HepG2 (cell line): ENCODE data around the gene DBN1. TPM values are rescaled to one million over a fixed set of nuclear protein-coding genes. Genes with fewer than 3 reads are reported as not detected.

Experiments
- CBX5 ChIP-seq: sonication (generic); formaldehyde crosslinking; IDR thresholded peaks from 2 replicates; pipeline ENCODE4 v1.4.0; 2020; ENCODE audit warnings: missing genetic modification reagents, borderline replicate concordance
- HNRNPH1 ChIP-seq: fragments of 200-400 bp; formaldehyde crosslinking; optimal IDR thresholded peaks from 2 replicates; pipeline ENCODE3; 2017; ENCODE audit warnings: mild to moderate bottlenecking, low read depth, low read length
- KAT7 ChIP-seq: IDR thresholded peaks from 2 replicates; pipeline ENCODE4 v1.6.1; 2018; ENCODE audit warnings: borderline replicate concordance, missing compliant biosample characterization
- KDM5B ChIP-seq: sonication (generic); formaldehyde crosslinking; IDR thresholded peaks from 2 replicates; pipeline ENCODE4 v1.4.0; 2020; ENCODE audit warnings: missing genetic modification reagents, mild to moderate bottlenecking, borderline replicate concordance
- NCOA5 ChIP-seq: sonication (generic); formaldehyde crosslinking; IDR thresholded peaks from 2 replicates; pipeline ENCODE4 v1.4.0; 2020; ENCODE audit warnings: missing genetic modification reagents
- SP5 ChIP-seq: IDR thresholded peaks from 2 replicates; pipeline ENCODE4 v1.6.1; 2016; ENCODE audit warnings: low read depth, borderline replicate concordance
- TBX2 ChIP-seq: sonication (generic); formaldehyde crosslinking; IDR thresholded peaks from 2 replicates; pipeline ENCODE4 v1.5.0; 2020; ENCODE audit warnings: missing genetic modification reagents, mild to moderate bottlenecking, borderline replicate concordance
- TCF12 ChIP-seq, 2 experiments: fragments of 450-650 bp in 1 of 2; sonication (generic) in 1 of 2; formaldehyde crosslinking in 1 of 2; IDR thresholded peaks; 2 replicates each; pipeline versions ENCODE4 v1.6.1 to v1.8.0; 2017 to 2022; ENCODE audit warnings: antibody characterized with exemption in 1 of 2, mild to moderate bottlenecking in 1 of 2, missing genetic modification reagents in 1 of 2, moderate library complexity in 1 of 2
- U2AF2 ChIP-seq: fragments of 200-400 bp; formaldehyde crosslinking; IDR thresholded peaks from 2 replicates; pipeline ENCODE4 v1.6.1; 2017; ENCODE audit warnings: low read depth, mild to moderate bottlenecking, low read length
- ZNF33A ChIP-seq: sonication (generic); formaldehyde crosslinking; IDR thresholded peaks from 2 replicates; pipeline ENCODE4 v1.5.1; 2020; ENCODE audit warnings: missing genetic modification reagents, mild to moderate bottlenecking, moderate library complexity, borderline replicate concordance
- ZNF660 ChIP-seq: sonication (generic); formaldehyde crosslinking; IDR thresholded peaks from 2 replicates; pipeline ENCODE4 v1.5.1; 2020; ENCODE audit warnings: mild to moderate bottlenecking, low read depth, missing genetic modification reagents, borderline replicate concordance
- ZNF788 ChIP-seq: sonication (generic); formaldehyde crosslinking; IDR thresholded peaks from 2 replicates; pipeline ENCODE4 v1.5.0; 2020; ENCODE audit warnings: mild to moderate bottlenecking, missing genetic modification reagents, borderline replicate concordance
- ZNF891 ChIP-seq: sonication (generic); formaldehyde crosslinking; IDR thresholded peaks from 2 replicates; pipeline ENCODE4 v1.5.0; 2020; ENCODE audit warnings: mild to moderate bottlenecking, missing genetic modification reagents
- ZZZ3 ChIP-seq: sonication (generic); formaldehyde crosslinking; IDR thresholded peaks from 2 replicates; pipeline ENCODE4 v1.4.0; 2020; ENCODE audit warnings: missing genetic modification reagents, mild to moderate bottlenecking, borderline replicate concordance
- polyA plus RNA-seq, 8 experiments: library from polyadenylated mRNA; depleted of rRNA in 3 of 8; stranded (reverse) in 7 of 8; unstranded in 1 of 8; fragments of >200 nt; fragmentation: Illumina TruSeq in 4 of 8; extraction: Trizol in 4 of 8; gene quantifications; 2 replicates each; pipeline versions ENCODE4 v1.2.1 to v1.2.3, GENCODE V29; 2011 to 2016; ENCODE audit warnings: low read depth in 4 of 8, missing spikeins in 1 of 8, mixed read lengths in 1 of 8; ENCODE audit not compliant: insufficient read depth in 1 of 8
- total RNA-seq, 5 experiments: library from RNA; depleted of rRNA; stranded (reverse); fragments of >200 nt; fragmentation: Illumina TruSeq; extraction: Trizol; gene quantifications; 2 replicates each; pipeline ENCODE4 v1.2.3, GENCODE V29; 2016; ENCODE audit warnings: low read depth in 1 of 5
- TF ChIP-seq, protein P1 (sequence below): IDR thresholded peaks from 2 replicates; pipeline ENCODE4 v1.6.1; 2016
- TF ChIP-seq, protein P2 (sequence below): IDR thresholded peaks from 2 replicates; pipeline ENCODE4 v1.6.1; 2016; ENCODE audit warnings: low read depth, control low read depth
- TF ChIP-seq, protein P3 (sequence below): sonication (generic); formaldehyde crosslinking; IDR thresholded peaks from 2 replicates; pipeline ENCODE4 v1.4.0; 2020; ENCODE audit warnings: mild to moderate bottlenecking, missing genetic modification reagents
- TF ChIP-seq, protein P4 (sequence below): sonication (generic); formaldehyde crosslinking; IDR thresholded peaks from 2 replicates; pipeline ENCODE4 v1.9.0; 2022; ENCODE audit warnings: missing genetic modification reagents, mild to moderate bottlenecking, borderline replicate concordance
- TF ChIP-seq, protein P5 (sequence below): sonication (generic); formaldehyde crosslinking; conservative IDR thresholded peaks from 2 replicates; pipeline ENCODE4 v1.4.0; 2020; ENCODE audit warnings: missing genetic modification reagents

The DBN1 gene
- total and polyA plus RNA-seq, 2 of the 13 experiments (the other 11 are each of a cell fraction or from before 2014, with no cell fraction given), result 27.0 to 37.3 TPM

DNA sequence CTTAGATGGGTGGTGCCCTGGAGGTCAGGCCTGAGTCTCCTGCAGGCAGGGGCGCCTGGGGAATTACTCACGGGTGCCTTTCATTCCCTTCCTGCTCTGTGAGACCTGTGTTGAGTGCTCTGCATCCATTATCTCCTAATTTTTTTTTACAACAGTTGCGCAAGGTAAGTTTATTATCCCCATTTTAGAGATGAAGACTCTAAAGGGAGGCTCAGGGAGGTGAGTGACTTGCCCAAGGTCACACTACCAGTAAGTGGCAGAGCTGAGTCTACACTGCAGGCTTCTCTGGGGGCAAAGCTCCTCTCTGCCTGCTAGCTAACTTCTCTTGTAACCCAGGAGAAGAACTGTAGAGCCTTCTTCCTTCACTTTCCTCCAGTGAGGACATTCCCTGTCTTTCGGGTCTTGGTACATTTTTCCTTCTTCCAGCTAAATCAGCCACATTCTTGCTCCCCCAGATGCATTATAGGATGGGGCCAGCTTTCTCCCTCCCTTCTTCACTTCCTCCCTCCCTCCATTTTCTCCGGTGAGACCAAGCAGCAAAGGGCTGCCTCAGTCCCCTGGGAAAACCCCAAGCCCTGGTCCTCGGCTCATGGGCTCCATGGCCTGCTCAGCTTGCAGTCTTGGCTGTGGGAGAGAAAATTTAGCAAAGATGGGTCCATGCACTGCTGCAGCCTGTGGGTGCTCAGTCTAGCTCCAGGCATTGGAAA is 25.0 kb downstream of the DBN1 start (continued):
- TF ChIP-seq U2AF2, result no peak
- TF ChIP-seq ZNF33A, result no peak
- no peak for TF ChIP-seq SP5
- TF ChIP-seq ZNF891 (CRISPR knock-in tag), result no peak
- TF ChIP-seq KDM5B (CRISPR knock-in tag), result 0 out of 2 replicates have a peak, but pooled peaks have one; percentile 14
- no peak for TF ChIP-seq TBX2 (CRISPR knock-in tag)
- TF ChIP-seq TCF12 (IDR thresholded peaks at IDR 0.05), result no peak
- no peak for TF ChIP-seq TCF12 (CRISPR knock-in tag; IDR thresholded peaks at IDR 0.05)
- TF ChIP-seq, protein P1, sequence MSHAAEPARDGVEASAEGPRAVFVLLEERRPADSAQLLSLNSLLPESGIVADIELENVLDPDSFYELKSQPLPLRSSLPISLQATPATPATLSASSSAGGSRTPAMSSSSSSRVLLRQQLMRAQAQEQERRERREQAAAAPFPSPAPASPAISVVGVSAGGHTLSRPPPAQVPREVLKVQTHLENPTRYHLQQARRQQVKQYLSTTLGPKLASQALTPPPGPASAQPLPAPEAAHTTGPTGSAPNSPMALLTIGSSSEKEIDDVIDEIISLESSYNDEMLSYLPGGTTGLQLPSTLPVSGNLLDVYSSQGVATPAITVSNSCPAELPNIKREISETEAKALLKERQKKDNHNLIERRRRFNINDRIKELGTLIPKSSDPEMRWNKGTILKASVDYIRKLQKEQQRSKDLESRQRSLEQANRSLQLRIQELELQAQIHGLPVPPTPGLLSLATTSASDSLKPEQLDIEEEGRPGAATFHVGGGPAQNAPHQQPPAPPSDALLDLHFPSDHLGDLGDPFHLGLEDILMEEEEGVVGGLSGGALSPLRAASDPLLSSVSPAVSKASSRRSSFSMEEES (CRISPR knock-in tag), result no peak
- TF ChIP-seq, protein P2, sequence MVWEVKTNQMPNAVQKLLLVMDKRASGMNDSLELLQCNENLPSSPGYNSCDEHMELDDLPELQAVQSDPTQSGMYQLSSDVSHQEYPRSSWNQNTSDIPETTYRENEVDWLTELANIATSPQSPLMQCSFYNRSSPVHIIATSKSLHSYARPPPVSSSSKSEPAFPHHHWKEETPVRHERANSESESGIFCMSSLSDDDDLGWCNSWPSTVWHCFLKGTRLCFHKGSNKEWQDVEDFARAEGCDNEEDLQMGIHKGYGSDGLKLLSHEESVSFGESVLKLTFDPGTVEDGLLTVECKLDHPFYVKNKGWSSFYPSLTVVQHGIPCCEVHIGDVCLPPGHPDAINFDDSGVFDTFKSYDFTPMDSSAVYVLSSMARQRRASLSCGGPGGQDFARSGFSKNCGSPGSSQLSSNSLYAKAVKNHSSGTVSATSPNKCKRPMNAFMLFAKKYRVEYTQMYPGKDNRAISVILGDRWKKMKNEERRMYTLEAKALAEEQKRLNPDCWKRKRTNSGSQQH (CRISPR knock-in tag), result no peak
- no peak for TF ChIP-seq ZZZ3
- TF ChIP-seq ZNF660 (CRISPR knock-in tag), result no peak
- TF ChIP-seq, protein P3, sequence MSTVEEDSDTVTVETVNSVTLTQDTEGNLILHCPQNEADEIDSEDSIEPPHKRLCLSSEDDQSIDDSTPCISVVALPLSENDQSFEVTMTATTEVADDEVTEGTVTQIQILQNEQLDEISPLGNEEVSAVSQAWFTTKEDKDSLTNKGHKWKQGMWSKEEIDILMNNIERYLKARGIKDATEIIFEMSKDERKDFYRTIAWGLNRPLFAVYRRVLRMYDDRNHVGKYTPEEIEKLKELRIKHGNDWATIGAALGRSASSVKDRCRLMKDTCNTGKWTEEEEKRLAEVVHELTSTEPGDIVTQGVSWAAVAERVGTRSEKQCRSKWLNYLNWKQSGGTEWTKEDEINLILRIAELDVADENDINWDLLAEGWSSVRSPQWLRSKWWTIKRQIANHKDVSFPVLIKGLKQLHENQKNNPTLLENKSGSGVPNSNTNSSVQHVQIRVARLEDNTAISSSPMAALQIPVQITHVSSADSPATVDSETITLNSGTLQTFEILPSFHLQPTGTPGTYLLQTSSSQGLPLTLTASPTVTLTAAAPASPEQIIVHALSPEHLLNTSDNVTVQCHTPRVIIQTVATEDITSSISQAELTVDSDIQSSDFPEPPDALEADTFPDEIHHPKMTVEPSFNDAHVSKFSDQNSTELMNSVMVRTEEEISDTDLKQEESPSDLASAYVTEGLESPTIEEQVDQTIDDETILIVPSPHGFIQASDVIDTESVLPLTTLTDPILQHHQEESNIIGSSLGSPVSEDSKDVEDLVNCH (CRISPR knock-in tag), result no peak
- no peak for TF ChIP-seq KAT7 (CRISPR knock-in tag)
- TF ChIP-seq, protein P4, sequence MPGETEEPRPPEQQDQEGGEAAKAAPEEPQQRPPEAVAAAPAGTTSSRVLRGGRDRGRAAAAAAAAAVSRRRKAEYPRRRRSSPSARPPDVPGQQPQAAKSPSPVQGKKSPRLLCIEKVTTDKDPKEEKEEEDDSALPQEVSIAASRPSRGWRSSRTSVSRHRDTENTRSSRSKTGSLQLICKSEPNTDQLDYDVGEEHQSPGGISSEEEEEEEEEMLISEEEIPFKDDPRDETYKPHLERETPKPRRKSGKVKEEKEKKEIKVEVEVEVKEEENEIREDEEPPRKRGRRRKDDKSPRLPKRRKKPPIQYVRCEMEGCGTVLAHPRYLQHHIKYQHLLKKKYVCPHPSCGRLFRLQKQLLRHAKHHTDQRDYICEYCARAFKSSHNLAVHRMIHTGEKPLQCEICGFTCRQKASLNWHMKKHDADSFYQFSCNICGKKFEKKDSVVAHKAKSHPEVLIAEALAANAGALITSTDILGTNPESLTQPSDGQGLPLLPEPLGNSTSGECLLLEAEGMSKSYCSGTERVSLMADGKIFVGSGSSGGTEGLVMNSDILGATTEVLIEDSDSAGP (CRISPR knock-in tag), result no peak
- TF ChIP-seq, protein P5, sequence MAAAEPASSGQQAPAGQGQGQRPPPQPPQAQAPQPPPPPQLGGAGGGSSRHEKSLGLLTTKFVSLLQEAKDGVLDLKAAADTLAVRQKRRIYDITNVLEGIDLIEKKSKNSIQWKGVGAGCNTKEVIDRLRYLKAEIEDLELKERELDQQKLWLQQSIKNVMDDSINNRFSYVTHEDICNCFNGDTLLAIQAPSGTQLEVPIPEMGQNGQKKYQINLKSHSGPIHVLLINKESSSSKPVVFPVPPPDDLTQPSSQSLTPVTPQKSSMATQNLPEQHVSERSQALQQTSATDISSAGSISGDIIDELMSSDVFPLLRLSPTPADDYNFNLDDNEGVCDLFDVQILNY (CRISPR knock-in tag), result no peak
- TF ChIP-seq NCOA5, result no peak
- no peak for TF ChIP-seq ZNF788
- peak; percentile 24 for TF ChIP-seq HNRNPH1
- no peak for TF ChIP-seq CBX5 (CRISPR knock-in tag)
